Liver (tissue), 9 donors: ENCODE measurements around the gene NAGS. TPM values are rescaled to one million over a fixed set of nuclear protein-coding genes. Genes with fewer than 3 reads are reported as not detected.
A peak's percentile ranks its signal among the peaks of the same experiment; 100 is the strongest.
"Not testable (repeated sequence)": the region's sequence is repeated elsewhere in the genome, so short reads cannot be mapped to it uniquely, and the experiment has no call there.

Source experiments
- DNase-seq: peaks from one replicate; pipeline ENCODE4 v3.0.0-alpha.2; 2017; ENCODE audit warnings: low spot score
- H3K27ac ChIP-seq, 2 donors: one replicate each; pipeline ENCODE4 v1.7.0; 2013; ENCODE audit warnings: inconsistent platforms in 2 of 2, low read length in 2 of 2, control low read depth in 1 of 2, low read depth in 1 of 2, mild to moderate bottlenecking in 1 of 2
- H3K27me3 ChIP-seq, 4 donors: one replicate each; pipeline versions ENCODE4 v1.6.1 to v1.7.0; 2013; ENCODE audit warnings: low read length in 3 of 4, inconsistent platforms in 1 of 4, mild to moderate bottlenecking in 1 of 4, moderate library complexity in 1 of 4; ENCODE audit not compliant: control insufficient read depth in 4 of 4, insufficient read depth in 4 of 4
- H3K36me3 ChIP-seq, 4 donors: one replicate each; pipeline versions ENCODE4 v1.6.1 to v1.7.0; 2013; ENCODE audit warnings: low read length in 3 of 4, mild to moderate bottlenecking in 3 of 4, low read depth in 1 of 4, moderate library complexity in 1 of 4; ENCODE audit not compliant: control insufficient read depth in 4 of 4, insufficient read depth in 3 of 4
- H3K4me1 ChIP-seq, 4 donors: one replicate each; pipeline versions ENCODE4 v1.6.1 to v1.7.0; 2013; ENCODE audit warnings: low read length in 3 of 4, mild to moderate bottlenecking in 3 of 4, moderate library complexity in 1 of 4; ENCODE audit not compliant: control insufficient read depth in 4 of 4, insufficient read depth in 4 of 4
- H3K4me3 ChIP-seq, 3 donors: one replicate each; pipeline versions ENCODE4 v1.6.1 to v1.7.0; 2013; ENCODE audit warnings: low read length in 3 of 3, control low read depth in 1 of 3, low read depth in 1 of 3, mild to moderate bottlenecking in 1 of 3
- H3K9ac ChIP-seq, 2 donors: one replicate each; pipeline ENCODE4 v1.7.0; 2013; ENCODE audit warnings: low read length in 2 of 2, mild to moderate bottlenecking in 2 of 2, moderate library complexity in 2 of 2, control low read depth in 1 of 2, low read depth in 1 of 2
- H3K9me3 ChIP-seq, 4 donors: one replicate each; pipeline versions ENCODE4 v1.6.1 to v1.7.0; 2013; ENCODE audit warnings: low read length in 3 of 4; ENCODE audit not compliant: control insufficient read depth in 4 of 4
- ATF3 ChIP-seq: IDR thresholded peaks from 2 replicates; pipeline ENCODE4 v1.6.1; 2016; ENCODE audit warnings: antibody characterized with exemption
- EGR1 ChIP-seq, 2 donors: IDR thresholded peaks; 2 replicates each; pipeline ENCODE4 v1.6.1; 2016 to 2018; ENCODE audit warnings: antibody characterized with exemption in 2 of 2, low read depth in 2 of 2
- FOXA1 ChIP-seq: IDR thresholded peaks from 2 replicates; pipeline ENCODE4 v1.6.1; 2016; ENCODE audit warnings: antibody characterized with exemption
- FOXA2 ChIP-seq: IDR thresholded peaks from 2 replicates; pipeline ENCODE4 v1.6.1; 2016; ENCODE audit warnings: antibody characterized with exemption
- GABPA ChIP-seq, 2 donors: IDR thresholded peaks in 1 of 2; conservative IDR thresholded peaks in 1 of 2; 2 replicates each; pipeline ENCODE4 v1.6.1; 2016; ENCODE audit warnings: antibody characterized with exemption in 2 of 2, mild to moderate bottlenecking in 1 of 2, moderate library complexity in 1 of 2
- REST ChIP-seq: IDR thresholded peaks from 2 replicates; pipeline ENCODE4 v1.6.1; 2016; ENCODE audit warnings: antibody characterized with exemption, mild to moderate bottlenecking
- RXRA ChIP-seq, 2 donors: IDR thresholded peaks; 2 replicates each; pipeline ENCODE4 v1.6.1; 2017 to 2018; ENCODE audit warnings: antibody characterized with exemption in 2 of 2, mild to moderate bottlenecking in 1 of 2
- SP1 ChIP-seq: IDR thresholded peaks from 2 replicates; pipeline ENCODE4 v1.6.1; 2018; ENCODE audit warnings: antibody characterized with exemption, mild to moderate bottlenecking
- TAF1 ChIP-seq: conservative IDR thresholded peaks from 2 replicates; pipeline ENCODE4 v1.6.1; 2016; ENCODE audit warnings: antibody characterized with exemption, mild to moderate bottlenecking
- YY1 ChIP-seq: IDR thresholded peaks from 2 replicates; pipeline ENCODE4 v1.6.1; 2016; ENCODE audit warnings: antibody characterized with exemption, mild to moderate bottlenecking
- WGBS: extraction: QIAGEN DNeasy Blood & Tissue Kit; methylation state at CpG from one replicate; pipeline ENCODE4 v1.1.7; 2013; 5-methylcytosine and 5-hydroxymethylcytosine counted together
- polyA plus RNA-seq, 2 donors: library from polyadenylated mRNA; stranded (reverse) in 1 of 2; unstranded in 1 of 2; fragments of 200-250 nt in 1 of 2; fragments of >200 nt in 1 of 2; fragmentation: Nextera tagmentation in 1 of 2; extraction: Ambion mirVana in 1 of 2; gene quantifications; one replicate each; pipeline versions ENCODE4 v1.2.1 to v1.2.3, GENCODE V29; 2013 to 2015
- total RNA-seq, 2 donors: library from RNA; depleted of rRNA; stranded (reverse); fragments of >200 nt; gene quantifications; one replicate each; pipeline ENCODE4 v1.2.3, GENCODE V29; 2014
- TF ChIP-seq, protein P1 (sequence below): IDR thresholded peaks from 2 replicates; pipeline ENCODE4 v1.6.1; 2016; ENCODE audit warnings: antibody characterized with exemption
- TF ChIP-seq, protein P2 (sequence below): fragments of 150-350 bp; IDR thresholded peaks from 2 replicates; pipeline ENCODE4 v1.5.1; 2017; ENCODE audit warnings: improper control_type of control experiment, low read depth, low read length; ENCODE audit not compliant: missing input control
- donor health status: healthy.
- donor health status: healthy.
- donor health status: healthy.
- donor health status: healthy.
- donor health status: healthy.

Gene NAGS
- total and polyA plus RNA-seq, 4 donors = 21.5 to 29.8 (median 28.2) TPM

GRCh38 chr17:44014437-44015172 lies 10.2 kb downstream of the NAGS start, which contains the start of gene TMEM101 (continued):
- TF ChIP-seq REST (peak; percentile 48), SP1 (peak; percentile 70), YY1 (peak; percentile 100), FOXA2 (no peak)

DNA sequence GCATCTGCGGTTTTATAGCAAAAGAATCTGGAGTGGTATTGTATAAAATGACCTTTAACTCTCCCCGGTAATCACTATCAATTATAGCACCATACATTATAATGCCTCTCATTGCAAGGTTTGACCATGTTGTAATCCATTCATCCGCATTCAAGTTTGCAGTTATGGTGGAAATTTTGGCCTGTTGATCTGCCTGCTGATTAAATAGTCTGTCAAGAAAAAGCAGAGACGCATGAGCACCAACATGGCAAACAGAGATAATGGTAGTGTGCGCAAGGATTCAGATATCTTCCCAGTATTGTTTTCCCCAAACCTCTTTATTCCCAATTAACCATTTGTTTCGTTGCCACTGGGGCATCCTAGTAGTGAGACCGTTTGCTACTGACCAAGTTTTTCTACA lies 16.8 kb downstream of the NAGS start:
- 95% methylated on average over 7 of the region's 7 CpGs for WGBS
- not testable (repeated sequence) for H3K36me3 ChIP-seq, H3K27me3 ChIP-seq, H3K9ac ChIP-seq, DNase-seq, H3K4me3 ChIP-seq, H3K9me3 ChIP-seq, H3K27ac ChIP-seq
- peaks cover 2 to 20% (median 11%) of the 10 kb centered on the region in 4 donors for H3K4me1 ChIP-seq

DNA sequence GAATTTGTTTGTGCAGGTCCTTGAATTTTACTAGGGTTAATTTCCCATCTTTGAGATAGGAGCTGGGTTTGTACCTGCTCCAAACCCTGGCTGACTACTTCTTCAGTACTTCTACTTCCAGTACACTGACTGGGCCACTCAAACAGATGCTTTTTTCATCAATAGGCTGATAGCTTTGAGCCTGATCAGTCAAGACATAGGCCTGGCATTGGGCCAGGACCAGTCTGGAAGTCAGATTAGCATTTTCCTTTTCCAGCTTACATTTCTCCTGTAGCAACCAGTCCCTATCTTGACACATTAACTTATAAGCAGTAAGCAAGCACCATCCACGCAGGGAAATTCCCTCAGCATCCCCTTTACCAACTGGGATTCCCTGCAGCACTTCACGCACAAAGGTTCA lies 17.8 kb downstream of the NAGS start:
- no peaks in the 10 kb centered on the region for H3K9me3 ChIP-seq
- TF ChIP-seq REST = no peak
- TF ChIP-seq TAF1 = no peak
- TF ChIP-seq RXRA (IDR thresholded peaks at IDR 0.05) = no peak
- TF ChIP-seq, protein P1, sequence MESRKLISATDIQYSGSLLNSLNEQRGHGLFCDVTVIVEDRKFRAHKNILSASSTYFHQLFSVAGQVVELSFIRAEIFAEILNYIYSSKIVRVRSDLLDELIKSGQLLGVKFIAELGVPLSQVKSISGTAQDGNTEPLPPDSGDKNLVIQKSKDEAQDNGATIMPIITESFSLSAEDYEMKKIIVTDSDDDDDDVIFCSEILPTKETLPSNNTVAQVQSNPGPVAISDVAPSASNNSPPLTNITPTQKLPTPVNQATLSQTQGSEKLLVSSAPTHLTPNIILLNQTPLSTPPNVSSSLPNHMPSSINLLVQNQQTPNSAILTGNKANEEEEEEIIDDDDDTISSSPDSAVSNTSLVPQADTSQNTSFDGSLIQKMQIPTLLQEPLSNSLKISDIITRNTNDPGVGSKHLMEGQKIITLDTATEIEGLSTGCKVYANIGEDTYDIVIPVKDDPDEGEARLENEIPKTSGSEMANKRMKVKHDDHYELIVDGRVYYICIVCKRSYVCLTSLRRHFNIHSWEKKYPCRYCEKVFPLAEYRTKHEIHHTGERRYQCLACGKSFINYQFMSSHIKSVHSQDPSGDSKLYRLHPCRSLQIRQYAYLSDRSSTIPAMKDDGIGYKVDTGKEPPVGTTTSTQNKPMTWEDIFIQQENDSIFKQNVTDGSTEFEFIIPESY = no peak
- TF ChIP-seq, protein P2, sequence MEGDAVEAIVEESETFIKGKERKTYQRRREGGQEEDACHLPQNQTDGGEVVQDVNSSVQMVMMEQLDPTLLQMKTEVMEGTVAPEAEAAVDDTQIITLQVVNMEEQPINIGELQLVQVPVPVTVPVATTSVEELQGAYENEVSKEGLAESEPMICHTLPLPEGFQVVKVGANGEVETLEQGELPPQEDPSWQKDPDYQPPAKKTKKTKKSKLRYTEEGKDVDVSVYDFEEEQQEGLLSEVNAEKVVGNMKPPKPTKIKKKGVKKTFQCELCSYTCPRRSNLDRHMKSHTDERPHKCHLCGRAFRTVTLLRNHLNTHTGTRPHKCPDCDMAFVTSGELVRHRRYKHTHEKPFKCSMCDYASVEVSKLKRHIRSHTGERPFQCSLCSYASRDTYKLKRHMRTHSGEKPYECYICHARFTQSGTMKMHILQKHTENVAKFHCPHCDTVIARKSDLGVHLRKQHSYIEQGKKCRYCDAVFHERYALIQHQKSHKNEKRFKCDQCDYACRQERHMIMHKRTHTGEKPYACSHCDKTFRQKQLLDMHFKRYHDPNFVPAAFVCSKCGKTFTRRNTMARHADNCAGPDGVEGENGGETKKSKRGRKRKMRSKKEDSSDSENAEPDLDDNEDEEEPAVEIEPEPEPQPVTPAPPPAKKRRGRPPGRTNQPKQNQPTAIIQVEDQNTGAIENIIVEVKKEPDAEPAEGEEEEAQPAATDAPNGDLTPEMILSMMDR = no peak
- TF ChIP-seq FOXA1 = no peak
- no peak for TF ChIP-seq GABPA (IDR thresholded peaks at IDR 0.05 in 1 of 2, conservative IDR thresholded peaks at IDR 0.05 in 1 of 2)
- TF ChIP-seq ATF3 = no peak
- TF ChIP-seq YY1 = no peak
- TF ChIP-seq EGR1 (IDR thresholded peaks at IDR 0.05; ENCODE audit: low read depth in 2 of 2) = no peak
- peaks cover 2 to 20% (median 11%) of the 10 kb centered on the region in 4 donors for H3K4me1 ChIP-seq
- no peaks in the 10 kb centered on the region for H3K27me3 ChIP-seq
- no peak overlapping the region for H3K9ac ChIP-seq
- H3K36me3 ChIP-seq = no peaks in the 10 kb centered on the region
- H3K27ac ChIP-seq = no peak overlapping the region
- WGBS = 94% methylated on average over 2 of the region's 2 CpGs
- DNase-seq = no peak
- H3K4me3 ChIP-seq = no peak overlapping the region
